ENCODE measurements around the gene PHYHIPL.

The PHYHIPL gene

DNA sequence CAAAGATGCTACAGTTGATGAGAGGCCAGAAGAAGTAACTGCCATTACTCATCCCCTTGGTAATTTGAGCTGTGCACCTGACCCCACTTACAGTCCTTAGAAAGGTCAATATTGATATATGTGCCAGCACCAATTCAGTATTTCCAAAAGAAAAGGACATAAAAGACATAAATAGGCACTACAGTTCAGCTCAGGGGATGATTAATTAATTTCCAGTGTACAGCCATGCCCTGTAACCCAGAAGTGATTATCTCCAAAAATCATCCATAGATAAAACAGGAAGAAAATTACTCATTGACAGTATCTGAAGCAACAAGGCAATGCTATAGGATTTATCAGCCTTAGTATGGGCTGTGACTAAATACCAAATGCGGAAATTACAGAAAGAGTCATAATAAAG is 82.4 kb downstream of the PHYHIPL start:
- DNase-seq: no peak

DNA sequence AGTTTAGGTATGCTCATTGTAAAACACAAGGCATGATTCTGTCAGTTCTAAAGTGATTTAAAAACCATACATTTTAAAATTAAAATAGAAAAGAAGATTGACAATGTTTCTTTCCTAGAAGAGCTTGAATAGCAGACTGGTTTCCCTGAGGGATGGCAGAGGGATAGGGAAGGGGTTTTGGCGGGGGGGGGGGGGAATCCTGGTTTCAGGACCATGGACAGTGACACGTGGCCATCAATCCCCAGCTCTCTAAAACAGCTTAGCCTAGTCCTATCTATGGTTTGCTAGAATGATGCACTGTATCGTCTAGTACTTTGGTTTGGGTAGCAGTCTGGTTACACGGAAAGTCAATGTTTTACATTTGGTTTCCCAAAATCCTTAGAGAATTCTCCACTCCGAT is 88.7 kb downstream of the PHYHIPL start:
- no peak for DNase-seq

DNA sequence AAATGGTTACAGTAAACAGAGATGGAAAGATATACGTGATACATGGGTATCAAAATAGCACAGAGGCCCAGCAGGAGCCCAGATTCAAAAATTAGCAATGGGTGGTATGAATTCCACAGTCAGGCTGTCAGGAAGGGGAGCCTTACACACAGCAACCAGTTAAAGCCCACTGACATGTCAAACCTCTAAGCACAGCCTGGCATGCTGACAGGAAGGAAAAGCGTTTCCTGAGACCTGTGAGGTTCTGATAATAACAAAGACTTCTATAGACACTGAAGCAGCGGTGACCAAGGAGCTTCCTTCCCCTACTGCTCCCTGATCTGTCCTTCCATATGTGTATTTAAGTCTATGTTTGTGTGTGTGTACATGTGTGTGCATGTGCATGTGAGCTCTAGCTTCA is 89.9 kb downstream of the PHYHIPL start:
- DNase-seq: no peak

DNA sequence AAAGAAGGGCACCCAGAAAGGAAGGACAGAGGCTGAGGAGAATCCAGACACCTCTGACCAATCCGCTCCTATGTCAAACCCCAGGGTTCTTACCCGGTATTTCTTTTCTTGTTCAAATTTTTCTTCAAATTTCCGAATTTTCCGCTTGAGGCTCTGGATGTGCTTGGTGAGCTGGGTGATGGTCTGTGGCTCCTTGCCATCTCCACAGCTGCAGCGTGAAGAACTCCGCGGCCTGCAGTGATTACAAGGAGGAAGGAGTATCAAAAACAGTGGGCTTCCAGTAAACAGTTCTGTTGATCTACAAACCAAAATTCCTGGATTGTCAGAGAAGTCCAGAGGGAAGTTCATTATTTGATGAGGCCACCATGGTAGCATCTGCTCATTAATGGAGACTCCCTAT is 92.0 kb downstream of the PHYHIPL start:
- no peak for DNase-seq

DNA sequence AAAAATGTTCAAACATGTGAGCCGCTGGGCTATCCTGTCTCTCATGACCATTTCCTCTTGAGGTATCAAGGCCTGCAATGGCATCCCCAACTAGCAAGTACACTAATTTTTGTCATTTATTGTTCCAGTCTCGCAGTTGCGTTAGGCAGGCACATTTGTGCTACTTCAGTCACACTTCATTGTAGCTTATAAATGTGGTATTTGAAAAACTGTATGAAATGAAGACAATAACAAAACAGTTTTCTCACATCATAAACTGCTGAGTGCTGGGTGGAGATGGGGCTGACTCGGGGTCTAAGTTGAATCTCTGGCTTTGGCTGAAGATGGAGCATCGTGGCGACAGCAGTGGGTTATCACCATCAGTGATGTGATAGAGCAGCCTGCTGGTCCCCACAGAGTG is 93.2 kb downstream of the PHYHIPL start:
- no peak for DNase-seq

DNA sequence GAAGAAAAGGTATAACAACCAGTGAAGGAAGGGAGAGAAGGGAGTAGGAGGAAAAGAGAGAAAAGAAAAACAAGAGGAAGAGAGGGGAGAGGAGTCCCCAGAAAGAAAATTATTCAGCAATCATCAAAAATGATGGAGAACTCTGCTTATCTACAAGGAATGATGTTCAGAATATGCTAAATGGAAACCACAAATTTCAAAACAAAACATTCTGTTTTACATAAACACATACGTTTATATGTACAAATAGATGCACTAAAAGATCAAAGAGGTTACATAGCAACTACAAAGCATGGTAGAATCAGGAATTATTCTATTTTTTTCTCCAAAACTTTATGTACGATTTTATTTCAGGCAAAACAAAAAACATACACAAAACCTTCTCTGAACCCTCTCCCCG is 94.0 kb downstream of the PHYHIPL start:
- DNase-seq: no peak

DNA sequence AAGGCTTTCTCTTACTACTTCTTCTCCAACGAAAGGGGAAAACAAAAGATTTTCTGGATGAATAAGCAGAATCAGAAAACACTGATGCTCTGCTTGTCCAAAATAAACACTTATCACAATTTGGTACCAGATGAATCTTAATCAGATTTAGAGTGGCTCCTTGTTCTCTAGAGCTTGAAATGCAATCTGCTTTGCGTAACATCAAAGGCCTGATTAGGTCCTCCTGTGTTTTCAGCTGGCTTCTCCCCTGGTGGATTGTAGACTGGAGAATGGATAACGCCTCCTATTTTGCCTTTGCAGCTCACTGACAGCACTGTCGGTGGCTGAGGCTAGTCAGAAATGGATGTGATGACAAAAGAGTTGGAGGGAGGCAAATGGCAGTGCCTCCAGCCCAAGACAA is 94.7 kb downstream of the PHYHIPL start:
- DNase-seq: no peak

DNA sequence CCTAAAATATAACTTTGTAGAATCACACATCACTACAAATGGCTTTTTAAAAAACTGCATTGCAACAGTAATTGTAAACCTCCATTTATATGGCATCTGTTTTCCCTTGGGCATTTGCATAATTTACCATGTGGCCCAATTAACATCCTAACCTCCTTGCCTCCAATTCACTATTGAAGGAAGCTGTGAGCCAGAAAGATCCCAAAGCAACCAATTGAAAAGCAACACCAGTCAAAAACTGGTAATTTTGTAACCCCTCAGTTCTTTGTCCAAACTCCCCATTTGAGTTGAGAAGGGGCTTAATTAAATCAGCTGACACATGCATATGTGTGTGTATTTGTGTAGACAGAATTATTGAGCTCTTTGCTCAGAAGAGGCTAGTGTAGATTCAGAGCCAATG is 95.6 kb downstream of the PHYHIPL start:
- DNase-seq: no peak

DNA sequence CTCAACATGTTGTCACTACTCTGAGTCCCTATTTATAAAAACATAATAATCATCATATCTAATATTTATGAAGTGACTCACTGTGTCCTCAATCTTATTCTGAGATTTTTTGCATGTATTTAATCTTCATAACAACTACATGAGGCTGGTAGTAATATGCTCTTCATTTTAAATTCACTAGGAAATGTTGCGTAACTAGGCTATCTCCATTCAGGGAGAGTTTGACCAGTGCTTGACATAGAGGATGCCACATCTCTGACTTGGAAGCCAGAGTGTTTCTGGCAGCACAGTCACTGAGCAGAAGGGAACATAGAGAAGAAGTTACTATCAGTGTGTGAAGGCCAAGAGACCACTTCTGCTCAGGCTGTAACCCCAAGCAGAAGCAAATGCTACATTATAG is 97.0 kb downstream of the PHYHIPL start:
- DNase-seq: no peak

DNA sequence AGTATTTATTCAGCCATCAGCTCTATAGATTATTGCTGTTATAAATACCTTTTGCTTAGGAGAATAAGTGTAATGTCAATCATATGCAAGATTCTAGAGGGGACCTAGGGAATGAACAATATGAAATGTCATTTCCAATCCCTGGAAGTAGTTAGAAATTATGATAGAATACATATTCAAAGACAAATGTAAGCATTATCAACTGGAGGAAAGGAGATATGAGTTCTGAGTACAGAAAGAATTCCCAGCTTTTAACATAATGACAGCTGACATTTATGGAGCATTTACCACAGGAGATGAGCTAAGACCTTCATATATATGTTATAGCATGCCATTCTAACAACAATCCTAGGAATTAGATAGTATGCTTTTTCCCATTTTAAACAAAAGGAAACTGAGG is 99.7 kb downstream of the PHYHIPL start:
- DNase-seq: no peak

DNA sequence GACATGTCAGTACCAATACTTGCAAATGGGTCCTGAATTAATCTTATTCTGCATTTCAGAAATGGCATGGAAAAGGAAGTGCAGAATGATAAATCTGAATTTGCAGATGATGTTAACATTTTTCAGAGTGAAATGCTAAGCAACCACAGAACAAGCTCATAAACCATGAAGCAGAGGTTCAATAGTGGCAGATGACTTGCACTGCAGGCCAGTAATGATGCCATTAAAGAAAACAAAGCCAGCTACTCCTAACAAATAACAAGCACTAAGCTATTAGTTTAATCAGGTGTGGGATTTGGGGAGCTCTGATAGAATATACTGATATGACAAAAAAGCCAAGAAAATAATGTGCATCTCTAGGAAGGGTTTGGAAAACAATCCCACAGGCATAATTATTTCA is 100.5 kb downstream of the PHYHIPL start:
- no peak for DNase-seq

DNA sequence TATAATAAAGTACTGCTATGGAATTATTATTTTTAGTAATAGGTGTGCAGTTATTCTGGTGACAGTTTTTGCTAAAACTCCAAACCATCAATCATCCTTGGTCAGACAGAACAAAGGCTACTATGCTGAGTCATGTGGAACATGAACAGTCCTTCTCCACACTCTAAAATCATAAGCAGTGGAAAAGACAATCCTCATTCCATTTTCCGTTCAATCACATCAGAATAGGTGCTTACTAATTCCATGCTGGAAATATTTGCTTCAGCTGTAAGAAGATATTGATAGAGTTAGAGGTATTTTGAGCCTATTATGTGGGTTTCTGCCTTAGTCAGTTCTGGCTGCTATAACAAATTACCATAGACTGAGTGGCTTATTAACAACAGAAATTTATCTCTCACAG is 103.0 kb downstream of the PHYHIPL start:
- DNase-seq: no peak

DNA sequence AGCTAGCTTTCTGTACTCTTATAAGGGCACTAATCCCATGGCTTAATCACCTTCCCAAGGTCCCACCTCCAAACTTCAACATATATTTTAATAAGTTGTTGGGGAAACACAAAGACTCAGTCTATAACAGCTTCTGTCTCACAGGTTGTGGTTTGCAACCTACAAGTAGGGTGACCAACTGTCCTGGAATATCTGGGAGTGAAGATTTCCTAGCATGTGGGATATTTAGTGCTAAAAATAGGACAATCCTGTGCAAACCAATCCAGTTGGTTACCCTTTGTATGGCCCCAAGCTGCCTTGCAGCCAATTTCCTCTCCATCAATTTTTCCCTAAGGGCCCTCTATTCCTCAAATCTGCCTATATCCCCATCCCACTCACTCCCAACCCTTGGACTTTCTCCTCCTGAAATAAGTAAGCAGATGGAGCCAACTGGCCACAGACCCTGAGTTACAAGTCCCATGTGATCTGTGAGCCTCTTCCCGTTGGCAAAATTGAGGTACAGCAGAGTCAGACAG is 103.6 kb downstream of the PHYHIPL start:
- DNase-seq: no peak

DNA sequence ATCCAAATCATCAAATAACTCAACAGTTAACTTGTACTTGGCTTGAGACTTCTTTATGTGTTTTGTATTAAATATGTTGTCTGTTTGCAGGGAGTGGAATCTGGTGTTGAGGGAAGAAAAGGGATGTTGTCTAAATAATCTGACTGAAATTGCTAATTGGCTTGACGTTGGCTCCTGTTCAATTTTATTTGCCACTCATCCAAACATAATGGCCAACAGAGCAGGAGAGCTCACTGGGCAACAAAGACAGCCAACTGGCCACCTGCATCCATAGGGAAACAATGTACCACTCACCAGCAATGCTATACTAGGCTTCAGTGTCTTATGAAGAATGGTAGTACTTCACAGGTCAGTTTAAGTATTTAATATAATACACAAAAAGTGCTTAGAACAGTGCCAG is 105.4 kb downstream of the PHYHIPL start:
- DNase-seq: no peak

DNA sequence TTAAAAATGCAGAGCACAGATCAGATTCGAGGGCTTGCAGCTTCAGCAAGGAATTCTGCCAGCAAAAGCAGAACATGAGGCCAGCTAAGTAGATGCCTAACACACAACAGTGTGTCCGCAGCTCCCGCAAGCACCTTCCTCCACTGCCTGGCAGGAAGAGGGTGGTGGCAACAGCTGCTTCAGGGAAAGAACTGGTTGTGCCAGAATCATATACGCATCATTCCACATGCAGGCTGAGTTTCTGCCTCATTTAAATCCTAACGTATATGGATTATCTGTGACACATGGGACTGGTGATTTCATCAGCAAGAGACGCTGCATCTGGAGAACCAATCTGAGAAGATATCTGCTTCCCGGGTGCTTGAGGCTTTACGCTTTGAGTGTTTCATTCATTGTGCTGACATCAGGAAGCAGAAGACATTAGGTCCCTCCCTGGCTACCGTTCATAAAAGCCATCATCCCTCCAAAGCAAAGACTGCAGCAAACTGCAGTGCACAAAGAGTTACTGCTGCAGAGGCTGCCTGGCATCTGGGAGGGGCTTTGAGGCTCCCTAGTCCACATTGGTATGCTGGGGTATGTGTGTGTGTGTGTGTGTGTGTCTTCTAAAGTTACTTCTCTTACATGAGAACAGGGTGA is 107.1 kb downstream of the PHYHIPL start:
- DNase-seq: no peak

DNA sequence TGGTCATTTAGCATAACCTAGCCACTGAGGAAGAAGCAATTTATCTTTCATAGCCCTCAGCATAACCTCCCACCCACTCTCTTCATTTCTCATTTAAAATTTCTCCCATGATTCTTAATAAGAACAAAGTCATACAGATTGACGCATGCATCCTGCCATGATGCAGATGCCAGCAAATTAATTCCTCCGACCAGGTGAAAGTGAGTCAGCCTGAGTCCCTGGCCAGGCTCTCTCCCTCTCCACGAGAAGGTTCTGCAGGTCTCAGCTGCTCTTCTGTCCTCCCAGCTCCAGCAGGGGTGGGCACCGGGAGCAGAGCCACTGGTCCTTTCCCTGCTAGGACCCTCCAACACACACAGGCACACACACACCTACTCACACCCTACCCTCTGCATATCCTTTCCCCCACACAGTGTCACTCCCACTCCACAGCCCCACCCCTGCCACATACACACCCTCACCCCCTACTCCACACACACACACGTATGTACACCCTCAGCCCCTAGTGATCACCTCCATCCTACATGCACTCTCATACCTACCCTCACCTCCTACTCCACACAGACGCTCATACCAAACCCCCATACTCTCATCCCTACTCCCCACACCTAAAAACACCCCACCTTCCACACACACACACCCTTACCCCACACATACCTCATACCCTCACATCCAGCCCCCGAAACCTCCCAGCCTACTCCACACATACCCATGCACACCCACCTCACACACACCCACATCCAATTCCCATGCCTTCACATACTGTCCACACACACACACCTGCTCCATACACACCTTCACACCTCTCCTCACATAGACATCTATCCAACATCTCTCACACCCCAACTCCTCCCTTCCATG is 107.9 kb downstream of the PHYHIPL start:
- DNase-seq: no peak

DNA sequence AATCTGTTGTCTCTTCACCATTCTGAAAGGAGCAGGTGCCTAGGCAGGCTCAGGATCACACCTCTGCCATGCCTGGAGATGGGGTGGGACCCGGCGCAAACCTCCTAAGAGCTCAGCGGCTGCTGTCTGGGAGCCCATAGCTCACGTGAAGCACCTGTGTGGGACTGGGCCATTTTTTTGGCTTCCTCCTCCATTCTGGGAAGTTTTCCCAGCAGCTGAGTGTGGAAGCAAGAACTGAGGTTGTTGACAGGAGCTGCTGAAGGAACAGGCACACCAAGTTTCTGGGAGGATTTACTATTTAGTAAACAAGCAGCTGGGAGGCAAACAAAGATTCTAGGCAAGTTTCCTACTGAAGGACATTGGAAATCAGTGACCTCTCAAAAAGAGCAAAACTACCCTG is 108.6 kb downstream of the PHYHIPL start:
- DNase-seq: no peak

DNA sequence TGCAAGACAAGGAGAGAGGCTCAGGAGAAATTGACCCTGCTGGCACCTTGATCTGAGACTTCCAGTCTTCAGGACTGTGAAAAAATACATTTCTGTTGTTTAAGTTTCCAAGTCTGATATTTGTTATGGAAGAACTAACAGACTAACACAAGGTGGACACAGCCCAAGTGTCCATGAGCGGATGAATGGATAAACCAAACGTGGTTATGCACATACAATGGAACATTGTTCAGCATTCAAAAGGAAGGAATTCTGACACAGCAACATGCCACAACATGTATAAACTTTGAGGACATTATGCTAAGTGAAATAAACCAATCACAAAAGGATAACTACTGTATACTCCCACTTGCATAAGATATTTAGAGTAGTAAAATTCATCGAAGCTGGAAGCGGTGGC is 109.4 kb downstream of the PHYHIPL start:
- DNase-seq: no peak

DNA sequence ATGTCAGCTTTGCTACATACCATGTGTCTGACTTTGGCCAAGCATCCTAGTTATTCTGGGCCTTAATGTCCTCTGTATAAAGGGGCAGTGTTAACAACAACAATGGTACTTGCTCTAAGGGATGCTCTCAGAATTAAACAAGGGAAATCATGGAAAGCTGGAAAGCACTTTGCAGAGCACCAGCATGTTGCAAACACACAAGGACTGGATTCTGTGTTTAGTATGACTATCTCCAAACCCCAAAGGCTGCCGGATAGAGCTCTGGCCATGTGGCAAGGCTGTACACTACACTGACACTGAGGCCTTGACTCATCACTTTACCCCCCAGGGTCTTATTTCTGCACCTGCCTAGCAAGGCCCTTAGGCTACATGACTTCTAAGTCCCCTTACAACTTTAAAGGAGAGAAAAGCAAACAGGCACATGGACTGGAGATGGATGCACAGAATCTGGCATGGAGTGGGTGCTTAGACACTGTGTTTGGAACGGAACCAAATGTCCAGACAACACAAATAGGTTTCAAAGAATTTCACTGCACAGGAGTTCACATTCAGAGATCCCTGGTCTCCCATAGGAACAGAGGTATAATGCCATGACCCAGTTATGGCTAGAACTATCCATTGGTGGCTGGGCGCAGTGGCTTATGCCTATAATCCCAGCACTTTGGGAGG is 111.3 kb downstream of the PHYHIPL start:
- DNase-seq: no peak

DNA sequence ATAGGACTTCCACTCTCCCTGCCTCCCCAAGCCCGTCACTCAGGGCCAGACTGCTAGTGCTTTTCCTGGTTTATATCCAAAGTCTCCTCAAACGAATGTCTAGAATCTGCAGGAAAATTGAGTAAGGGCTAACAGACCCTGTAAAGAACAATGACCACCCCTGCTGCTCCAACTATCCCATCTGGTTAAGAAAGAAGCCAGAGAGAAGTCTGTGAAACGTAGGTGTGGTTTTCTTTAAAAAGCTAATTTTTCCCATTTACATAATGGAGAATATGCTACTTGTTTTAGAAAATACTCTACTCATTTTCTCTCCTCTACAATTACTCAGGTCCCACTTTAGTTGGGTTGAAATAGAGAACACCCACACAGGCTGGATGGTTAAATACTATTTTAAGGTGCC is 113.4 kb downstream of the PHYHIPL start:
- DNase-seq: no peak

DNA sequence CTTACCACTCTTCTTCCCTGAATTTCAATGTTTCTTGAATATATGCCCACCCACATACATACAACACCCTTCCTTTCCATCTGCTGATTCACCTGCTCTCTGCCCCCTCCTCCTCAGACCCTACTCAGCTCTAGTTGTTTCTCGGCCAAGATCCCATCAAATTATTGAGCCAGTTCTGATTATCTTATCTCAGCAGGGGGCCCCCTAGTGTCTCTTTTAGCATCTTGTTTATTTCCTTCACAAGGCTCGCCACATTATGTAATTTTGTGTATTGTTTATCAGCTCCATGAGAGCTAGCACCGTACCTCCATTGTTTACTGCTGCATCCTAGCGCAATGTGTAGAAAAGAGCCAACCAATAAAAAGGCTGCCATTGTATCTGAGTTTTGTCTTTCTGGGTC is 114.0 kb downstream of the PHYHIPL start:
- DNase-seq: no peak

Data from suppressor macrophage treated with lipopolysaccharide for 4 hours (primary cell).